ENCODE results near the gene MRPL37. TPM values are rescaled to one million over a fixed set of nuclear protein-coding genes. Genes with fewer than 3 reads are reported as not detected.

The MRPL37 gene
- polyA plus RNA-seq, 4 donors, result 54.6 to 83.2 (median 76.4) TPM

GRCh38 chr1:54238353-54239034 is 38.5 kb downstream of the MRPL37 start:
- no peak for DNase-seq (ENCODE audit: low read depth in 4 of 4, low spot score in 3 of 4)

GRCh38 chr1:54239035-54239383 is 39.0 kb downstream of the MRPL37 start:
- DNase-seq (ENCODE audit: low read depth in 4 of 4, low spot score in 3 of 4), result no peak

GRCh38 chr1:54239631-54240031 is 39.7 kb downstream of the MRPL37 start:
- no peak for DNase-seq (ENCODE audit: low read depth in 4 of 4, low spot score in 3 of 4)

GRCh38 chr1:54240741-54241335 is 40.9 kb downstream of the MRPL37 start:
- DNase-seq (ENCODE audit: low read depth in 4 of 4, low spot score in 3 of 4), result no peak

- no peak for DNase-seq (ENCODE audit: low read depth in 4 of 4, low spot score in 3 of 4)
Observed at GRCh38 chr1:54241364-54241763, 41.4 kb downstream of the MRPL37 start.

- DNase-seq (ENCODE audit: low read depth in 4 of 4, low spot score in 3 of 4), result no peak
Observed at GRCh38 chr1:54243022-54243421, 43.1 kb downstream of the MRPL37 start.

- DNase-seq (ENCODE audit: low read depth in 4 of 4, low spot score in 3 of 4), result no peak
Observed at GRCh38 chr1:54244655-54245054, 44.7 kb downstream of the MRPL37 start.

- DNase-seq (ENCODE audit: low read depth in 4 of 4, low spot score in 3 of 4), result no peak
Observed at GRCh38 chr1:54245501-54245900, 45.5 kb downstream of the MRPL37 start.

- DNase-seq (ENCODE audit: low read depth in 4 of 4, low spot score in 3 of 4), result no peak
Observed at GRCh38 chr1:54246116-54246721, 46.3 kb downstream of the MRPL37 start.

- DNase-seq (ENCODE audit: low read depth in 4 of 4, low spot score in 3 of 4), result no peak
Observed at GRCh38 chr1:54247863-54248515, 48.0 kb downstream of the MRPL37 start.

- DNase-seq (ENCODE audit: low read depth in 4 of 4, low spot score in 3 of 4), result no peak
Observed at GRCh38 chr1:54248966-54249365, 49.0 kb downstream of the MRPL37 start.

- no peak for DNase-seq (ENCODE audit: low read depth in 4 of 4, low spot score in 3 of 4)
Observed at GRCh38 chr1:54249819-54250435, 50.0 kb downstream of the MRPL37 start.

GRCh38 chr1:54250670-54251069 is 50.7 kb downstream of the MRPL37 start:
- DNase-seq (ENCODE audit: low read depth in 4 of 4, low spot score in 3 of 4), result no peak

- DNase-seq (ENCODE audit: low read depth in 4 of 4, low spot score in 3 of 4), result no peak
Observed at GRCh38 chr1:54252371-54252936, 52.5 kb downstream of the MRPL37 start.

GRCh38 chr1:54253480-54253879 is 53.5 kb downstream of the MRPL37 start:
- DNase-seq (ENCODE audit: low read depth in 4 of 4, low spot score in 3 of 4), result no peak

- DNase-seq (ENCODE audit: low read depth in 4 of 4, low spot score in 3 of 4), result no peak
Observed at GRCh38 chr1:54254055-54254454, 54.1 kb downstream of the MRPL37 start.

- no peak for DNase-seq (ENCODE audit: low read depth in 4 of 4, low spot score in 3 of 4)
Observed at GRCh38 chr1:54255026-54255702, 55.2 kb downstream of the MRPL37 start.

GRCh38 chr1:54256522-54257345 is 56.8 kb downstream of the MRPL37 start:
- no peak for DNase-seq (ENCODE audit: low read depth in 4 of 4, low spot score in 3 of 4)

- no peak for DNase-seq (ENCODE audit: low read depth in 4 of 4, low spot score in 3 of 4)
Observed at GRCh38 chr1:54257346-54257620, 57.3 kb downstream of the MRPL37 start.

GRCh38 chr1:54257876-54258275 is 57.9 kb downstream of the MRPL37 start:
- DNase-seq (ENCODE audit: low read depth in 4 of 4, low spot score in 3 of 4), result no peak
